T-helper 1 cell treated with Interleukin-12 subunit alpha and Interleukin-12 subunit beta and Interleukin-4 antibody, amounts not matched to agents 30 μg/mL and 1 μg/mL, for 36 hours (primary cell): ENCODE results near the gene DGAT2.
"Not testable (repeated sequence)": the region's sequence is repeated elsewhere in the genome, so short reads cannot be mapped to it uniquely, and the experiment has no call there.

Source experiments
- H3K27ac Mint-ChIP-seq: one replicate; pipeline ENCODE4 v1.8.0; 2021; ENCODE audit warnings: mild to moderate bottlenecking, mixed read lengths
- H3K27me3 Mint-ChIP-seq: one replicate; pipeline ENCODE4 v1.8.0; 2021; ENCODE audit warnings: low read depth, mixed read lengths
- H3K36me3 Mint-ChIP-seq: one replicate; pipeline ENCODE4 v1.8.0; 2021; ENCODE audit warnings: low read depth, mixed read lengths
- H3K4me1 Mint-ChIP-seq: one replicate; pipeline ENCODE4 v1.8.0; 2021; ENCODE audit warnings: low read depth, mixed read lengths
- H3K4me3 Mint-ChIP-seq: one replicate; pipeline ENCODE4 v1.8.0; 2021; ENCODE audit warnings: mild to moderate bottlenecking, moderate library complexity, mixed read lengths
- H3K9me3 Mint-ChIP-seq: one replicate; pipeline ENCODE4 v1.8.0; 2021; ENCODE audit warnings: mixed read lengths

DGAT2 gene

DNA sequence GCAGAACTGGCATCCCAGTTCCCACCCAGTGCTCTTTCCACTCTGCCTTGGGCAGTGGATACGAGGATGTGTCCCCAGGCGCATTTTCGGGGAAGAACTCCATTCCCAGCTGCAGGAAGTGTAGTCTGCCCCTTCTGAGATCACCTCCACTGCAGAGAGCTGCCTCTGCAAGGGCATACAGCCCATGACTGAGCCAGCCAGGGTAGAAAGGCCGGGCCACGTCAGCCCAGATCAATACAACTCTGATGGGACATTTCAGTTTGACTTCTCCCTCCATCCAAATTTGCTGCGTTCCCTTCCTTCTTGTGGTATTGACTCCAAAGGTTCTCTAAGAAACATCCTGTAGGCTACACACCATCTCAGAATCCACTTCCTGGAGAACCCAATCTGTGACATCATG lies 31.3 kb upstream of the DGAT2 start:
- H3K27ac Mint-ChIP-seq = no peak overlapping the region
- H3K4me3 Mint-ChIP-seq = no peak overlapping the region

DNA sequence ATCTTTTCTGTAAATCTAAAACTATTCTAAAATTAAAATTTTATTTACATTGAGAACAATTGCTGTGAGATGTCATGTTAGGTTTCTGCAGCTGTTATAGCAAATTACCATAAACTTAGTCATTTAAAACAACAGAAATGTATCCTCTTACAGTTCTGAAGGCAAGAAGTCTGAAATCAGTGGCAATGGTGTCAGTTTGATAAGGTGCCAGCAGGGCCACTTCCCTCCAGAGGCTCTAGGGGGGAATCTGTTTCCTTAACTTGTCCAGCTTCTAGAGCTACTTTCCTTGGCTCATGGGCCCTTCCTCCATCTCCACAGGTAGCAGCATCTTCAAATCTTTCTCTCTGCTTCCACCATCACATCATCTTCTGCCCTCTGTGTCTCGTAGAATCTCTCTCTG lies 27.9 kb upstream of the DGAT2 start:
- no peaks in the 10 kb centered on the region for H3K9me3 Mint-ChIP-seq
- H3K4me3 Mint-ChIP-seq = no peak overlapping the region
- no peaks in the 10 kb centered on the region for H3K4me1 Mint-ChIP-seq
- H3K27ac Mint-ChIP-seq = no peak overlapping the region
- no peaks in the 10 kb centered on the region for H3K36me3 Mint-ChIP-seq
- H3K27me3 Mint-ChIP-seq = peaks cover 62% of the 10 kb centered on the region

More for the DNA sequence above, 31.3 kb upstream of the DGAT2 start:
- H3K36me3 Mint-ChIP-seq = no peaks in the 10 kb centered on the region
- H3K4me1 Mint-ChIP-seq = no peaks in the 10 kb centered on the region
- peaks cover 41% of the 10 kb centered on the region for H3K27me3 Mint-ChIP-seq
- H3K9me3 Mint-ChIP-seq = no peaks in the 10 kb centered on the region

DNA sequence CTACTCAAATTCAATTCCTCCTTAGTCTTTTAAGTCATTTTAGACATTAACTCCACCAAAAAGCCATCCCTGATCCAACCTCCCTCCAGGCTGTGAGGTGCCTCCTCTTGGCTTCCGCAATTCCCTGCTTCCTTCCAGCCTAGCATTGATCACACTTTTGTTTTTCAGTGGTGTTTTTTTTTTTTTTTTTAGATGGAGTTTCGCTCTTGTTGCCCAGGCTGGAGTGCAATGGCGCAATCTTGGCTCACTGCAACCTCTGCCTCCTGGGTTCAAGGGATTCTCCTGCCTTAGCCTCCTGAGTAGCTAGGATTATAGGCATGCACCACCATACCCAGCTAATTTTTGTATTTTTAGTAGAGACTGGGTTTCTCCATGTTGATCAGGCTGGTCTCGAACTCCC lies 25.4 kb upstream of the DGAT2 start:
- H3K4me1 Mint-ChIP-seq, H3K36me3 Mint-ChIP-seq, H3K4me3 Mint-ChIP-seq, H3K27ac Mint-ChIP-seq, H3K9me3 Mint-ChIP-seq: not testable (repeated sequence)
- peaks cover 54% of the 10 kb centered on the region for H3K27me3 Mint-ChIP-seq

DNA sequence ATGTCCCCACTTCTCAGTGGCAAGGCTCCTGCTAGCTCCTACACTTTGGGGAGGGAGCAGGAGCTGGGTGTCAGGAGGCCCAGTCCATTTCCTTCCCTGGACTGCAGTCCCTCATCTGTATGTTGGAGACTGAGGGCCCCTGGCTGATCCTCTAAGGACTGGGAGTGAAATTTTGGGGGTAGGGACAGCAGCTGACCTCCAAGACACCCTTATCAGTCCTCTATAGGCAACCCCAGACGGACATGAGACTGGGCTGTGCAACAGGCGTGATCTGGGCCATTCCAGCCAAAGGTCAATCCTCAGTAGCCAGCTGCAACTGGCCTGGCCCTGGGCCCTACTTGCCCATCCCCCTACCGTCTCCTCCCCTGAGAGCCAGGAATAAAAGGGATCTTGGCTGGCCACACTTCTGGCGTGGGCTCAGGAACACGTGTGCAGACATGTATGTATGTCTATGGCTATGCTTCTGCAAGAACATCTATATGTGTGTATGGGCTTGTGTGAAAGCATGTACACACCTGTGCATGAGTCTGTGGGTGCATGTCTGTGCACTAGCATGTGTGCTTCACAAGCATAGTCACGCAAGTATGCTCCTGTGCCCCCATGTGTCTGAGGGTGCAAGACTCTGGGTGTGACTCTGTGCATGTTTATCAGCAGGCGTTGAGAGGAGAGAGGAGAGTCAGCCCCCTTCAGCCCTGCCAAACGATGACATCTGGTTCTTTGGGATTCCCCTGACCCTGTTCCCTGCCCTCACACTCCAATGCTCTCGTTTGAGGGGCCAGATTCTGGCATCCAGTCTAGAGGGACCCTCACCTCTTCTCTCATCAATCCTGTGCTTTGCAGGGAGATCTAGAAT lies 24.6 kb upstream of the DGAT2 start:
- Mint-ChIP-seq H3K27ac (no peak overlapping the region), H3K9me3 (no peaks in the 10 kb centered on the region), H3K36me3 (no peaks in the 10 kb centered on the region), H3K27me3 (peaks cover 49% of the 10 kb centered on the region), H3K4me1 (no peaks in the 10 kb centered on the region), H3K4me3 (no peak overlapping the region)

DNA sequence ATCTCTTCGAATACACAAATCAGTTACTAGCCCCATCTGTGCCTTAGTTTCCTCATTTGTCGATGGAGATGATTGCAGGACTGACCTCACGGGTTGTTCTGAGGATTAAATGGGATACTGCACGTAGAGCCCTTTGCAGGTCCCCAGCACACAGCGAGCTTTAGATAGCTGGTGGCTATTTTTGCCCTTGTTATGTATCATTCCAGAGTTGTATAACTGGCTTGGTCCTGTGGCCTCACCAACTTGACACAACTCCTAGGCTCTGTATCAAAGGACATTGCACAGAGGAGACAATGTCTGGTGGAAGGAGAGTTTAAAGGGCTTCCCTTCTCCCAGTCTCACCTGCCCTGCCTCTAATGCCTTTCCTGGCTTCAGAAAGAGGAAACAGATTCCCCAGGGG lies 22.8 kb upstream of the DGAT2 start:
- no peaks in the 10 kb centered on the region for H3K36me3 Mint-ChIP-seq
- no peaks in the 10 kb centered on the region for H3K9me3 Mint-ChIP-seq
- peaks cover 34% of the 10 kb centered on the region for H3K27me3 Mint-ChIP-seq
- H3K4me3 Mint-ChIP-seq = no peak overlapping the region
- H3K27ac Mint-ChIP-seq = no peak overlapping the region
- H3K4me1 Mint-ChIP-seq = no peaks in the 10 kb centered on the region

DNA sequence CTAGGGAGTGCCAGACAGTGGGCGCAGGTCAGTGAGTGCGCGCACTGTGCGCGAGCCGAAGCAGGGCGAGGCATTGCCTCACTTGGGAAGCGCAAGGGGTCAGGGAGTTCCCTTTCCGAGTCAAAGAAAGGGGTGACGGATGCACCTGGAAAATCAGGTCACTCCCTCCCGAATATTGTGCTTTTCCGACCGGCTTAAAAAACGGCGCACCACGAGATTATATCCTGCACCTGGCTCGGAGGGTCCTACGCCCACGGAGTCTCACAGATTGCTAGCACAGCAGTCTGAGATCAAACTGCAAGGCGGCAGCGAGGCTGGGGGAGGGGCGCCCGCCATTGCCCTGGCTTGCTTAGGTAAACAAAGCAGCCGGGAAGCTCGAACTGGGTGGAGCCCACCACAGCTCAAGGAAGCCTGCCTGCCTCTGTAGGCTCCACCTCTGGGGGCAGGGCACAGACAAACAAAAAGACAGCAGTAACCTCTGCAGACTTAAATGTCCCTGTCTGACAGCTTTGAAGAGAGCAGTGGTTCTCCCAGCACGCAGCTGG lies 19.8 kb upstream of the DGAT2 start:
- H3K27ac Mint-ChIP-seq, H3K9me3 Mint-ChIP-seq, H3K4me1 Mint-ChIP-seq, H3K36me3 Mint-ChIP-seq, H3K4me3 Mint-ChIP-seq: not testable (repeated sequence)
- peaks cover 20% of the 10 kb centered on the region for H3K27me3 Mint-ChIP-seq

DNA sequence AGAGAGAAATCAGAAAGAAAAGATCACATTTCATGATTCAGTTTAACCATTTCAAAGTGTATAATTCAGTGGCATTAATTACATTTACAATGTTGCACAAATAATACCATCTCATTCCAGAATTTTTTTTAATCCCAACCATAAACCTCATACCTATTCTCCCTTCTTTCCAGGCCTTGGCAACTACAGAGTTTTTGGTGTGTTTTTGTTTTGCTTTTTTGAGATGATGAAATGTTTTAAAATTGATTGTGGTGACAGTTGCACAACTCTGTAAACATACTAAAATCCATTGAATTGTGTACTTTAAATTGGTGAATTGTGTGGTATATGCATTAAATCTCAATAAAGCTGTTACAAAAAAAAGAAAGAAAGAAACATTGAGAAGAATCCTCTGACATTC lies 13.6 kb upstream of the DGAT2 start:
- H3K36me3 Mint-ChIP-seq, H3K4me3 Mint-ChIP-seq, H3K9me3 Mint-ChIP-seq, H3K4me1 Mint-ChIP-seq, H3K27ac Mint-ChIP-seq: not testable (repeated sequence)
- H3K27me3 Mint-ChIP-seq = peaks cover 32% of the 10 kb centered on the region

DNA sequence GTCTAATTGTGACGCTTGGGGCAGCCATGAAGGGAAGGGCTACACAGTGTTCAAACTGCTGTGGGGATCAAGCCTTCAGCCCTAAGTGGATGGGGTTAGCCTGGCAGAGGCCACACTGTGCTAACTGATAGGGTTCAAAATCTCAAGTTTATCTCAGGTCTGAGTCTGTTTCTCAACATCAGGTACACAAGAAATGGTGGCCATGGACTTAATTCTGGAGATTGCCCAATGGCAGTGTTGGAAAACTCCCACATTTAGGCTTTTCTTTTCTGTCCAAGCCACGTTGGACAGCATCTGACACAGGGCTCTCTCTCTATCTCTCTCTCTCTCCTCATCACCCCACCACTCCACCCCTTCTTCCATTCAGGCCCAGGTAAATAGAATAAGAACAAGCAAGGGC lies 10.9 kb upstream of the DGAT2 start:
- H3K4me1 Mint-ChIP-seq = peaks cover 2% of the 10 kb centered on the region
- H3K27me3 Mint-ChIP-seq = peaks cover 32% of the 10 kb centered on the region
- no peak overlapping the region for H3K4me3 Mint-ChIP-seq
- H3K9me3 Mint-ChIP-seq = no peaks in the 10 kb centered on the region
- no peak overlapping the region for H3K27ac Mint-ChIP-seq
- no peaks in the 10 kb centered on the region for H3K36me3 Mint-ChIP-seq

DNA sequence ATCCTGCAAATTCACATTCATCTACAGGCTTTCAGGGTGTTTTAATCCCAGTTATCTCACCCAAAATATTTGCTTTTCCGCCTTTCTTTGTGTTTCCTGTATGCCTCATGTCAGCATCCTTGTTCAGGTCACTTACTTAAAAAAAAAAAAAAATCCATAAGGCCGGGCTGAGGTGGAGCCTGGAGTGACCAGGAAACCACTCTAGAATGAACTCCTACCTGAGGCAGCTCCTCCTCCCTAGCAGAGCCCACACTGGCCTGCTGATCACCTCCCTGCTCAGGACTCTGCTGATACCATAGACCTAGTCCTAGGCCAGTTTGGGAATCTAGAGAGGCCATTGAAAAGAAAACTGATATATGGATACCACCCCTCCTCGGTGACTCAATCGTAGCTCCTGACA lies 8.7 kb upstream of the DGAT2 start:
- H3K27ac Mint-ChIP-seq = no peak overlapping the region

DNA sequence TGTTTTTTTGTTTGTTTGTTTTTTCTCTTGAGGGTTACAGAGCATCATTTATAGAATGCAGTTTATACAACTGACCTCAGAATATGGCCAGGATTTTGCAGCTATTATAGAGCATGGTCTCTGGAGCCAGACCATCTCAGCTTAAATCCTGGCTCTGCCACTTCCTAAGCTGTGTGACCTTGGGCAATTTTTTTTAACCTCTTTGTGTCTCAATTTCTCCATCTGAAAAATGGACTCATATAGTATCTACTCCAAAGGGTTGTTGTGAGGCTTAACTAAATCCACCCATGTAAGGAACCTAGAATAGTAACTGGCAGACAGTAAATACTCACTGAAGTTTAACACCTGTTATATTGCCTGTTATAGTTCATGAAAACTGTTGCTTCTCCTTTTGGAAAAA lies 8.3 kb upstream of the DGAT2 start:
- Mint-ChIP-seq H3K27ac (no peak overlapping the region), H3K9me3 (no peaks in the 10 kb centered on the region), H3K27me3 (peaks cover 27% of the 10 kb centered on the region), H3K4me3 (no peak overlapping the region), H3K4me1 (peaks cover 1% of the 10 kb centered on the region), H3K36me3 (no peaks in the 10 kb centered on the region)

More for the DNA sequence above, 8.7 kb upstream of the DGAT2 start:
- Mint-ChIP-seq H3K36me3 (no peaks in the 10 kb centered on the region), H3K4me3 (no peak overlapping the region), H3K4me1 (peaks cover 2% of the 10 kb centered on the region), H3K9me3 (no peaks in the 10 kb centered on the region), H3K27me3 (peaks cover 28% of the 10 kb centered on the region)

DNA sequence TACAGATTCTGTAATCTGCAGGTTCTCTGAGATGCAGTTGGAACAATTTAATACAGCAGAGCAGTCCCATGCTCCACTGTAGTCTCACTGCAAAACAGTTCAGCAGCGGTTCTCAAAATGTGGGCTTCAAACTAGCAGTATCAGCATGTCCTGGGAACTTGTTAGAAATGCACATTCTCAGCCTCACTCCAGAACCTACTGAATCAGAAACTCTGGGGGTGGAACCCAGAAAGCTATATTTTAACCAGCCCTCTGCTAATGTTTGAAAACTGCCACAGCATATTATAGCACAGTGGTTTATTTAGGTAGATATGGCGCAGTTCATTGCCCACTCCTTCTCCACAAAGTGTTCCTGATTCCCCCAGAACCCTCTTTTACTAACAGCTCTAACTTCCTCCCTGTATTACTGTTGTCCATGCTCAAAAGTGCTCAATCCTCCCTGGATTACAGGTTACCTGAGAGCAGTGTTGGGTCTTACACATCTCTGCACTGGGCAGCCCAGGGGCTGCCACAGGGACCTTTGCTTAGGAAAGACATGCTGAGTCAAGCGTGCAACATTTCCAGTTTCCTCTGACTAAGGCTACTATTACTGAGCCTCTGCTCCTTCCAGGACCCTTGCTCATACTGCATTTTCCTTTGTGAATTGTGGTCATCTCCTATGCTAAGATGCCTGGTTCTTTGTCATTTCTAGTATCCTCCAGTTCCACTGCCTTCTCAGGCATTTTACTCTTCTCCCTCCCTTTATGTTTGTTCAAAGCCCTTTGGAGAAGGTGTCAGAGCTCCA lies 7.7 kb upstream of the DGAT2 start:
- Mint-ChIP-seq H3K4me1 (no peaks in the 10 kb centered on the region), H3K27ac (no peak overlapping the region), H3K9me3 (no peaks in the 10 kb centered on the region), H3K4me3 (no peak overlapping the region), H3K27me3 (peaks cover 21% of the 10 kb centered on the region), H3K36me3 (no peaks in the 10 kb centered on the region)

DNA sequence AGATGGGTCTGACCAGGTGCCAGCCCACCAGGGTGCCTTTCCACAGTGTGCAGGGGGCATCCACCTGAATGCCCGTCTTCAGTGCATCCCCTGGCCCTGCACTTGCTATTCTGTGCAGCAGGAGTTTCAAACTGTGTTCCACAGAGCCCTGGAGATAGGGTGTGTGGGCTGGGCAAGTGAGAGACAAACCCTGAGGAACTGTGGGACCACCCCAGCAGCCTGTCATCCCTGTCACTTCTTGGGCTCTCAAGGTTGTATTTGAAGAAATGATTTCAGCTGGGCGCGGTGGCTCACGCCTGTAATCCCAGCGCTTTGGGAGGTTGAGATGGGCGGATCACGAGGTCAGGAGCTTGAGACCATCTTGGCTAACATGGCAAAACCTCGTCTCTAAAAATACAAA lies 6.4 kb upstream of the DGAT2 start:
- no peaks in the 10 kb centered on the region for H3K36me3 Mint-ChIP-seq
- H3K27me3 Mint-ChIP-seq = peaks cover 10% of the 10 kb centered on the region
- no peak overlapping the region for H3K4me3 Mint-ChIP-seq
- peaks cover 7% of the 10 kb centered on the region for H3K4me1 Mint-ChIP-seq
- no peaks in the 10 kb centered on the region for H3K9me3 Mint-ChIP-seq
- no peak overlapping the region for H3K27ac Mint-ChIP-seq

DNA sequence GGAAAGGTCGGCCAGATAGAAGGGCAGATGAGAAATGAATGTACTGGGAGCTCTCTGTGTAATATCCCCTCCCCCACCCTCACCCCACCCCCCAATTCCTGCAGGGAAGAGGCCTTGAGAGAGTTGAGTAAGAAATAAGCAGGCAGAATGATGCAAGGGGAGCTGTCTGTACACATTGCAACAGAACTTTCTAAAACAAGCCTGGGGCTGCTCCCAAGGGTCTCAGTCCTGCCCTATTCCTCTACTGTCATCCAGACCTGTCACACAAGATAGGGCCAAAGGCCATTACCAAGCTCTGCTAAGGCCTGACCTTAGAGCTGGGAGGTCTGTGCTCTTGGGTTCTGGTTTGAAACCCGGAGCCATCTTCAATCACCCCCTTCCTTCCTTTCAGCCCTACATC lies 5.7 kb upstream of the DGAT2 start:
- Mint-ChIP-seq H3K36me3 (no peaks in the 10 kb centered on the region), H3K9me3 (no peaks in the 10 kb centered on the region), H3K4me3 (no peak overlapping the region), H3K27me3 (peaks cover 5% of the 10 kb centered on the region), H3K4me1 (peaks cover 14% of the 10 kb centered on the region), H3K27ac (no peak overlapping the region)

DNA sequence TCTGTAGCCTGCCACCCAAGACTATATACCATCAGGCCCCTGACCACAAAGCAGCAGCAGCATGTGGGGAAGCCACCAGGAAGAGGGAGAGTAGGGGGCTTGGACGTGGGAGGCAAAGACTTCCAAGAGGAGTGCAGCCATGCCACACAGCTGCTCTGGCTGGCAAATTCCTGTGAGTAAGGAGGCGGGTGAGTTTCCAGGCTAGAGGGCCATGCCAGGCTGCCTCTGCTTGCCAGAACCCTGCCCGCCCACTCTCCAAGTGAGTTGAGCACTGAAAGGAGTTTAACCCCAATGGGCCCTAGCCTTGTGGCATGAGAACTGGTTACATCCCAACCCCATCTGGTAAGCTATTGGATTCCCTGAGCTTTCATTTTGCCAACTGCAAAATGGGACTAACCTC lies 4.7 kb upstream of the DGAT2 start:
- no peak overlapping the region for H3K27ac Mint-ChIP-seq
- H3K4me1 Mint-ChIP-seq = peaks cover 16% of the 10 kb centered on the region
- H3K27me3 Mint-ChIP-seq = no peaks in the 10 kb centered on the region
- H3K36me3 Mint-ChIP-seq = no peaks in the 10 kb centered on the region
- no peak overlapping the region for H3K4me3 Mint-ChIP-seq
- no peaks in the 10 kb centered on the region for H3K9me3 Mint-ChIP-seq

DNA sequence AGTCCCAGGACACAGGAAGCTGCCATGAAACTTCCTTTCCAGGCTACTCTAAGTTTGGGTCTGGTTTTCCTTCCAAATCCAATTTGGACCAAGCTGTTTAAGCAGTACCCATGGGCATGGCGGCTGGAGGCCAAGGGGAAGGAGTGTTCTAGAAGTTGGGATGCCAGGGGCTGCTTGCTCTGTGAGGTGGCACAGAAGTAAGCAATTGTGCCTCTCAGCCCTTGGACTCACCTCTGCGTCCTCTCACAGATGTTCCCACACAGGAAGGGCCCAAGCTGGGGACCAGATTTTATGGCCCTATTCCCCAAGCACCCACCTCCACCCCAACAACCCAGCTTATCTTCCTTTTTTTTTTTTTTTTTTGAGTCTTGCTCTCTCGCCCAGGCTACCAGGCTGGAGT lies 3.5 kb upstream of the DGAT2 start:
- H3K9me3 Mint-ChIP-seq = no peaks in the 10 kb centered on the region
- H3K27me3 Mint-ChIP-seq = peaks cover 11% of the 10 kb centered on the region
- H3K27ac Mint-ChIP-seq = no peak overlapping the region
- no peak overlapping the region for H3K4me3 Mint-ChIP-seq
- no peaks in the 10 kb centered on the region for H3K36me3 Mint-ChIP-seq
- H3K4me1 Mint-ChIP-seq = peaks cover 24% of the 10 kb centered on the region
